GM18498 (cell line): ENCODE data around the gene SPSB1.
A peak's percentile ranks its signal among the peaks of the same experiment; 100 is the strongest.

Experiments
- ATAC-seq: cut with Tn5 transposase; IDR thresholded peaks from one replicate; pipeline ENCODE4 v1.9.1; 2021; ENCODE audit warnings: mild to moderate bottlenecking, moderate library complexity; ENCODE audit not compliant: unreplicated experiment

The SPSB1 gene

GRCh38 chr1:9292361-9293240 is at the start of gene SPSB1:
Gene SPSB1 (plus strand): TSS chr1:9292894. CDS start chr1:9355892, 62,998 bp downstream.
- peak; percentile 64 for ATAC-seq

- ATAC-seq, result no peak
Measured at GRCh38 chr1:9243066-9243739, 49.5 kb upstream of the SPSB1 start.

GRCh38 chr1:9244501-9245229 is 48.0 kb upstream of the SPSB1 start:
- no peak for ATAC-seq

GRCh38 chr1:9245230-9245619 is 47.5 kb upstream of the SPSB1 start:
- ATAC-seq, result no peak

- ATAC-seq, result no peak
Measured at GRCh38 chr1:9245661-9246060, 47.0 kb upstream of the SPSB1 start.

- ATAC-seq, result no peak
Measured at GRCh38 chr1:9246215-9246614, 46.5 kb upstream of the SPSB1 start.

- no peak for ATAC-seq
Measured at GRCh38 chr1:9246841-9247785, 45.6 kb upstream of the SPSB1 start.

GRCh38 chr1:9247894-9248293 is 44.8 kb upstream of the SPSB1 start:
- ATAC-seq, result no peak

GRCh38 chr1:9248341-9249262 is 44.1 kb upstream of the SPSB1 start:
- no peak for ATAC-seq

GRCh38 chr1:9249263-9249533 is 43.5 kb upstream of the SPSB1 start:
- no peak for ATAC-seq

GRCh38 chr1:9249534-9250410 is 42.9 kb upstream of the SPSB1 start:
- no peak for ATAC-seq

GRCh38 chr1:9250411-9251381 is 42.0 kb upstream of the SPSB1 start:
- no peak for ATAC-seq

- no peak for ATAC-seq
Measured at GRCh38 chr1:9251501-9251900, 41.2 kb upstream of the SPSB1 start.

- ATAC-seq, result no peak
Measured at GRCh38 chr1:9253004-9253403, 39.7 kb upstream of the SPSB1 start.

- no peak for ATAC-seq
Measured at GRCh38 chr1:9253453-9254105, 39.1 kb upstream of the SPSB1 start.

- no peak for ATAC-seq
Measured at GRCh38 chr1:9256332-9256731, 36.4 kb upstream of the SPSB1 start.

- no peak for ATAC-seq
Measured at GRCh38 chr1:9257851-9258250, 34.8 kb upstream of the SPSB1 start.
